Activated CD4-positive, alpha-beta T cell treated with anti-CD3 and anti-CD28 coated beads for 48 hours (primary cell): ENCODE data around the gene R3HDM2.

ENCODE experiments used
- DNase-seq: peaks from one replicate; pipeline ENCODE4 v3.0.0-alpha.2; 2020

Gene R3HDM2

DNA sequence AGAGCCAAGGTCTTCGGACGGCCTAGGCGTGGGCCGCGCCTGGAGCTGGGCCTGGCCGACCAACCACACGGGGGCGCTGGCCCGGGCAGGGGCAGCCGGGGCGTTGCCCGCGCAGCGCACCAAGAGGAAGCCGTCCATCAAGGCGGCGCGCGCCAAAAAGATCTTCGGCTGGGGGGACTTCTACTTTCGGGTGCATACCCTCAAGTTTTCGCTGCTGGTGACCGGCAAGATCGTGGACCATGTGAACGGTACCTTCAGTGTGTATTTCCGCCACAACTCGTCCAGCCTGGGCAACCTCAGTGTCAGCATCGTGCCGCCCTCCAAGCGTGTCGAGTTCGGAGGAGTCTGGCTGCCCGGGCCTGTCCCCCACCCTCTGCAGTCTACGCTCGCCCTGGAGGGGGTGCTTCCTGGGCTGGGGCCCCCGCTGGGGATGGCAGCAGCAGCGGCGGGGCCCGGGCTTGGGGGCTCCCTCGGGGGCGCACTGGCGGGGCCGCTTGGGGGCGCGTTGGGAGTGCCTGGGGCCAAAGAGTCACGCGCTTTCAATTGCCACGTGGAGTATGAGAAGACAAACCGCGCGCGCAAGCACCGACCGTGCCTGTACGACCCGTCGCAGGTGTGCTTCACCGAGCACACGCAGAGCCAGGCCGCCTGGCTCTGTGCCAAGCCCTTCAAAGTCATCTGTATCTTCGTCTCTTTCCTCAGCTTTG is 205.7 kb downstream of the R3HDM2 start:
- peak; percentile 77 for DNase-seq

DNA sequence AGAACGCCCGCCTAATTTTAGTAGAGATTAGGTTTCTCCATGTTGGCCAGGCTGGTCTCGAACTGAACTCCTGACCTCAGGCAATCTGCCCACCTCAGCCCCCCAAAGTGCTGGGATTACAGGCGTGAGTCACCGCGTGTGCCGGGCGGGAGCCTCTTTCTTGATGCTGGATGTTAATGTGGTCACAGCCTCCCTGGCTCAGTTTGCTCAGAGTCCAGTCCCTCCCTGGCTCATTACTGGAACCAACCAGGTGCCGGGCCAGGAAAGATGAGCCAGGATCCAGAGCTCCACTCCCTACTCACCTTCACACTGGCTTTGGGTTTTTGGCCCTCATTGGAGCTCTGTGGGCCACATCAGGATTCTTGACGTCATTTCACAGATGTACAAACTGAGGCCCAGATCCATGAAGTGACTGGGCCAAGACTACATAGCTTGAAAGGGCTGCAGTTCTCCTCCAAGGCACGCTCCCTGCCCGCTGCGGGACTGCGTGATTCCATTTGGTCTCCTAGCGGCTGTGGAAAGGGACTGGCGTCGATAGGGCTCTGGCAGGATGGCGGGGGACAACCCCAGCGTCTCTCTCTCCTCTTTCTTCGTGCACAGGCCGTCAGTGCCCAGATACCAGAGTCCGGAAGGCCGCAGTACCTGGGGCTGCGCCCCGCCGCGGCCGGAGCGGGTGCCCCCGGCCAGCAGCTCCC is 206.4 kb downstream of the R3HDM2 start:
- DNase-seq, result no peak

DNA sequence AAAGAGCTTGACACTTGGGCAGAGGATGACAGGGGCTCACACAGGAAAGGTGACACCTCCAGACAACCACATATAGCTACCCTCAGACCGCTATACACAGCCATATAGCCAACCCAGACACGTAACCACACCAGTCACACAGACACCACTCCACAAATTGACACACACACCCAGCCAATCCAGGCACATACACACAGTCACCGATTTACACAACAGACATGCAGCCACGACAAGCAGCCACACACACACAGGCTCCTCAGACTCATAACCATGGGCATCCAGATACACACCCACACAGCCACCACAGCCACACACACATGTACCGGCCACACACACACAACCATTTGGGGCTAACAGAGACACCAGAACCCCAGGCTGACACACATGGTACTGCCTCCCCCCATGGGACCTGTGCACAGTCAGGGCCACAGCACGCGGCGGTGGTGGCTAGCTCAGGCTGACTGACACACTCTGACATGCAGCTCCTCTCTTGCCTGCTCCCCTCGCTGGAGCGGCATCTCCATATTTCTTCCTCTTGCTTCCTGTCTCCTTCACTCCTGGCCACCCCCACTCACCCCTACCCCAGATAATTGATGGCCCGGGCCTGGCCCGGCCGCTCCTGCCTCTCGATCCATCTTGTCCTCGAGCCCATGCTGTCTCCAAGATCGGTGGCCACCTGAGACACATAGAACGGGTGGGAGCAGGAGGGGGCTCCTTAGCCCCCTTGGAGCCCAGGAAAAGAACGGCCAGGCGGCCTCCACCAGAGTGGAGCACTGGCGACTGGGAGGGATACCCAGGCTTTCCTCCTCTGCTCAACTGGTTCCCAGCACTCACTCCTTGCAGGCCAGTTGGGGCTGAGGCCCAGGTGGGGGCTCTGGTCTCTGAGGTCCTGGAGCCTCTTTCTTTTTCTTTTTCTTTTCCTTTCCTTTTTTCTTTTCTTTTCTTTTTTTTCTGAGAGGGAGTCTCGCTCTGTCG is 207.4 kb downstream of the R3HDM2 start:
- DNase-seq, result peak; percentile 28

DNA sequence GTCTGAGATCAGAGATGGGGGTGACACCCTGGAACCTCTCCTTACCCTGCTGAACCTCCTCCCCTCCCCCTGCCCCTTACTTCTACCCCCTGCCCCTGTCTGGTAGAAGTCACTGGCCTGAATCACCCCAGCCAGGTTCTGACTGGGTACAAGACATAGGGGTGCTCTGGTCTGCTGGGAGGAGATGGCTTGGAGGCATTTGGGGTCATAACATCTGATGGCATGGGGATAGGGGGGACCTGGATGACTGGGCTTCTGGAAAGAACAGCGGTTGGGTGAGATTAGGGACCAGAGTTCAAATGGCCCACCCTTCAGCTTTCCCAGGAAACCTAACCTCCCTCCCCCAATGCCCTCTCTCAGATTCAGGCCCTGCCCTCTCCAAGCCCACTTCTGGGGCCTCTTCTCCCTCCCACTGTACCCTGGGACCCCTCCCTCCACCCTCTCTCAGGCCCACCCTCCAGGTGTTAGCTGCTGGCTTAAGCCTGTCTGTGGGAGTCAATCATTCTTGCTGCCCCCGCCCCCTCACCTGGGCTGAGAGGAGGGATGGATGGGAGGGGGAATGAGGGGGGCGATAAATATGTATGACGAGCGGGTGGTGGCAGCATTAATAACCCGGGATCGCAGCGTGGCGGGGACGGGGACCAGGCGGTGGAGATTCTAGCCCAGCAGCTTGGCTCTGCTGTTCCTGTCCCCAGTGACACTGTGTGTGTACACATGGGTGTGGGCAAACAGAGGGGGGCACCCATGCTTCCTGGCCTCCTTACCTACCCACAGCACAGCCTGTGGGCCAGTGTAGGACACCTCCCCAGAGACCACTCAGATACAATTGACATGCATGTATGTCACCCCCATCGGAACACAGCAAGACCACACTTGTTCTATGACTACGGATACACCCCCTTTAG is 208.3 kb downstream of the R3HDM2 start:
- no peak for DNase-seq

DNA sequence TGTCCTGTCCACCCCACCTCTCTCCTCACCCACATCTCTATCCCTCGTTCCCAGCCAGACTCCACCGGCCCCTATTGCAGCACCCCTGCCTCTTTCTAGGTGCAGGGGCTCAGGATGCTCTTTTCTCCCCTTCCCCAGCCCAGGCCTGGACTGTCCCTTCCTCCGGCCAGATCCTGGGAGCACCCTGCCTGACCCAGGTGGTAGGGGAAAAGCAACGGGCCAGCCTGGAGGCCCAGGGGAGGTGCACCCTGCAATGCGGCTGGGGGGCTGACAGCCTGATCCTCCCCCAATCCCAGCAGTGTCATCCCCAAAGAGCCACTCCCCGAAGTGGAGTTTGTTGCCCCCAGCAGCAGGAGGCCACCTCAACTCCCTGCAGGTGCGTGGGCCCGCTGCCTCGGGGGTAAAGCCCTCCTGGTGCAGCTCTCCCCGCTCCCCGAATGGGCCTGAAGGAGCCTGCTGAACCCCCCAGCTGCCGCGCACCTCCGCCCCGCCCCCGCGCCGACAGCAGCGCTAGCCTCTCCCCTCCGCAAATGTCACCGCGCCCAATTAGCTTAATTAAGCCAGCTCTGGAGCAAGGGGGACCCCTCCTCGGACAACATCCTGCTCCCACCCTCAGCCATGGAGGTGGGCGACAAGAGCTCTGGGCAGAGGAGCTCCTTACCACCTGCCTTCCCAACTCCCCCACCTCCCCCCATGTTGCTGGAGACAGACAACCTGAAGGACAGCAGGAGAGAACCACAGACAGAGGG is 209.5 kb downstream of the R3HDM2 start:
- no peak for DNase-seq

DNA sequence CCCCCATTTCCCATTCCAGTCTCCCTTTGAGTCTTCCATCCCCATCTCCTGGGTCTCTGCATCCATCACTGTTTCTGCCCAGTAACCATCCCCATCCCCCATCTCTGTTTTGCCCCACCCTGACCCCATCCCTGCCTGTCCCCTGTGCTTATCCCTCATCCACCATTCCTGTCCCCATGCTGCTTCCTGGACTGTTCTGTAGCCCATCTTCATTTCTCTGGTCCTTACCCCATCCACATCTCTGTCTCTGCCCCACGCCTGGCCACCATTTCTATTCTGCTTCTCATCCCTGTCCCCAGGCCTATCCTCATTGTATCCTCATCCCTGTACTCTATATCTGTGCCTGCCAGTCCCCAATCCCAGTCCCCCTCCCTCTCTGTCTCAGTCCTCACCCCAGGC is 210.1 kb downstream of the R3HDM2 start:
- no peak for DNase-seq

DNA sequence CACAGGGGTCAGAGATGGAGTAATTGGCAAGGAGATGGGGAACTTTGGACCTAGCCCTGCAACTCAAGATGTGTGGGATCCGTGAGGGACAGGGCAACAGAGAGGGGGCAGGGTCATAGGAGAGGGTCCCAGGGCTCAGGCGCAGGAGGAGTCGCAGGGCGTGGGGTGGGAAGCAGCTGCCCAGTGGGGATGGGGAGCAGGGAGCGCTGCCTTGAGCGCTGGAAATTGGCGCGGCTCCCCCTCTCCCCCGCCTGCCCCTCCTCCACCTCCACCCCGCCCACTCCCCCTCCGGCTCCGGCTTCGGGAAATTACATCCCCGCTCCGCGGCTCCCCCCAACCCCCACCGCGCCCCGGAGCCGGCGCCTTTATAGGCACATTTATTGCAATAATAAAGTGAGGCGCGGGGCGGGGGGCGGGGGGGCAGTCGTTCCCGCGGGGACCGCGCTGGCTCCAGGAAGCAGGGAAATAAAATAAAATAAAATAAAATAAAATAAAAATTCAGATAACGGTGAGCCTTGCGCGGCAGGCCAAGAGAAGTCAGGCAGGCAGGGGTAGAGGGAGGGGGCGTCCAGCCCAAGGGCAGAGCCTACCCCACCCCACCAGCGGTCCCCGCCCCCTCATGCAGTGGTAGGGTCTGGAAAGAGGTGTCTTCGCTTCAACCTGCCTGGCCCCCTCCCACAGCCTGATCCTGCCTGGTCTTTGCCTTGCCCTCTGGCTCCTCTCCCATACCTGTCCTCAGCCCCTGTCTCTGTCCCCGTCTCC is 210.7 kb downstream of the R3HDM2 start:
- no peak for DNase-seq

DNA sequence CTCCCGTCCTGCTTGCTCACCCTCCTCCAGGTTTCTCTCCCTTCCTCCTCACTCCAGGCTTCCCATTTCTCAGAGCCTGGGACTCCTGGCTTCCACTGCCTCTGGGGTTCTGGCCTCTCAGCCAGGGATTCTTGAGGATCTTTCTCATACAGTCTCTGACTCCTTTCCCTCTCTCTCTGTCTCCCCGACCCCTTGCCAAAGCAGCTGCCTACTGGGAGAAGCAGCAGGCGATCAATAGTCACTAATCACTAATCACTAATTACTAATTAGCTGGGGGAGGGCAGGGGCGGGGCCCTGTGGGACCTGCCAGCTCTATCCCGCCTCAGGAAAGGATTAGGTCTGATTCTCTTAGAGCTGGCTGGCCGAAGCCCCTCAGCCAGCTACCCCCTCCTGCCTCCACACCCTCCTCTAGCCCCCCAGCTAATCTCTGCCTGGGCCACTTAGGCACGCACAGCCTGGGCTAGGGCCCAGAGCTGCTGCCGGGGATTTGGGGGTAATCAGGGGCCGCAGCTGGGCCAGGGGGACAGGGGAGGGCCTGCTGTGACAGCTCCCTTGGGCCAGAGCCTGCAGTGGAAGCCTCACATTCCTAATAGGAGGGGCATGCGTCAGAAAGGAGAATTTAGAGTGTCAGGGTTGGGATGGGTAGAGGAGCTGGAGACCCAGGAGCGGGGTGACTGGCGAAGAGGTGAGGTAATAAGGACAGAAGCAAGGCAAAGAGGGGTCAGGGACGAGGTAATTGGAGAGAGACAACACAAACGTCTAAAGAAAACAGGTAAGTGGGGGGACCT is 211.4 kb downstream of the R3HDM2 start:
- DNase-seq, result no peak

DNA sequence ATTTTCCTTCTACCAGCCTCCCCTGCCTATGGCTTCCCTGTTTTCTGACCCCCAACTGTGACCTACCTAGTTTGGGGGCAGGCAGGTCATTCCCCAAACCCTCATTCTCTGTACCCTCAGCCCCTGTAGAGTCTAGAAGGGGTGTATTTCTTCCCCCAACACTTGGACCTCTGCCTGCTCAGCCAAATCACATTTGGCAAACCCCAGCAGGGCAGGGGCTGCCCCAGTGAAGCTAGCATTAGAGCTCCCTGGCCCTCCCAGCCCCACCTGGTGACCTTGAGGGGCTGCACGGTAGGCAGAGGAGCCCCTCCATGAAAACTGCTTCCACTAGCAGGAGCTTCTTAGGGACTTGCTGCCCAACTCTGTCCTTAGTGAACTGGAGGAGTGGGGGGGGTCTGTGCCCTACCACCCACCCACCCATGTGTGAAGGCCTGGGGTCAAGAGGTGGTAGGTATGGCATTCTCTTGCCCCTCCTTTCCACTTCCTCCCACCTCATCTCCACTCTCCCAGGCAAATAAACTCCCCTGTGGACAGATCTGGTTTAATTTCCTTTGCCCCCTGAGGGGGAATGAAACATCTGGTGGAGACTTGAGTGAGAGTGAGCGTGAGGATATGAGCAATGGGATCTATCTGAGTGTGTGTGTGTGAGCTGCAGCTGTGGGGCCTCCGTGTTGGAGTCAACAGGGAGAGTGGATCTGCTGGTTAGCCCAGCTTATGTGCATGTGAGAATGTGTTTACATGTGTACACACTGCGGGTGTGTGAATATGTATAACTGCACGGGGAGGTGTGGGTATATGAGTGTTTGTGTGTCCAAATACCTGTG is 212.6 kb downstream of the R3HDM2 start:
- no peak for DNase-seq

DNA sequence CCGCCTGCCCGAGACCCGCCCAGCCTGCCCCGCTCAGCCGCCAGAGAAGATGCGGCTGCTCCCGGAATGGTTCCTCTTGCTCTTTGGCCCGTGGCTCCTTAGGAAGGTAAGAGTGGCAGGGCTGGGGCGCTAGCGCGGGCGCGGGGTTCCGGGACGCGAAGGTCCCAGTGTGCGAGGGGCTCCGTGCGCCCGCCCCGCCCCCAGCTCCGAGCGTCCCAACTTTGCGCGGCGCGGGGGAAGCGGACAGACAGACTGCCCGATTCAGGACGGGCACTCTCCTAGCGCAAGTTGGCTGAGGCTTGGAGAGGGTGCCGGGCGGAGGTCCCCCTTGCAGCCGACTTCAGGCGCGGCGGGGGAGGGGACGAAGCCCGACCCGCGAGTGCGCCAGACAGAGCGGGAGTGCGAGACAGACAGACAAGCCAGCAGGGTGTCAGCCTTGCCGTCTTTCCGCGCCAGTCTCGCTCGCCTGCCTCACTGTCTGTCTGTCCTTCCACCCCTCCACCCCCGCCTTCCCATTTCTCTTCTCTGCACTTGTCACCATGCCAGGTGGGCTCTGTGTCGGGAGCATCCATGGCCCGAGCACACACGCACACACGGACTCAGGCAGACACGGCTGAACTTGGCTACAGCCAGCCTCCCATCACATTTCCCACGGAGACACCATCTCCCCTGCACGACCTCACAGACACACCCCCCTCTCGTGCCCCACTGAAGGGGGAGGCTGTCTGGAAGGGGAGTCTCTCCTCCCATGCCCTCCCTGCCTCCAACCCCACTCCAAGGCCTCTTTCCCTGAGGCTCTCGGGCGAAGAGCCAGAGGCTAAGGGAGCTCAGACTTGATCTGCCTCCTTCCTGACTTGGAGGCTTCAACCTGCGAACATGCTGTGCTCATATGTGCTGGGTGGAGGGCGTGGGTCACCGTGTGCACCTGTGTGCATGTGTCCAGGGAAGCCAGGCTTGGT is 213.6 kb downstream of the R3HDM2 start:
- peak; percentile 27 for DNase-seq

DNA sequence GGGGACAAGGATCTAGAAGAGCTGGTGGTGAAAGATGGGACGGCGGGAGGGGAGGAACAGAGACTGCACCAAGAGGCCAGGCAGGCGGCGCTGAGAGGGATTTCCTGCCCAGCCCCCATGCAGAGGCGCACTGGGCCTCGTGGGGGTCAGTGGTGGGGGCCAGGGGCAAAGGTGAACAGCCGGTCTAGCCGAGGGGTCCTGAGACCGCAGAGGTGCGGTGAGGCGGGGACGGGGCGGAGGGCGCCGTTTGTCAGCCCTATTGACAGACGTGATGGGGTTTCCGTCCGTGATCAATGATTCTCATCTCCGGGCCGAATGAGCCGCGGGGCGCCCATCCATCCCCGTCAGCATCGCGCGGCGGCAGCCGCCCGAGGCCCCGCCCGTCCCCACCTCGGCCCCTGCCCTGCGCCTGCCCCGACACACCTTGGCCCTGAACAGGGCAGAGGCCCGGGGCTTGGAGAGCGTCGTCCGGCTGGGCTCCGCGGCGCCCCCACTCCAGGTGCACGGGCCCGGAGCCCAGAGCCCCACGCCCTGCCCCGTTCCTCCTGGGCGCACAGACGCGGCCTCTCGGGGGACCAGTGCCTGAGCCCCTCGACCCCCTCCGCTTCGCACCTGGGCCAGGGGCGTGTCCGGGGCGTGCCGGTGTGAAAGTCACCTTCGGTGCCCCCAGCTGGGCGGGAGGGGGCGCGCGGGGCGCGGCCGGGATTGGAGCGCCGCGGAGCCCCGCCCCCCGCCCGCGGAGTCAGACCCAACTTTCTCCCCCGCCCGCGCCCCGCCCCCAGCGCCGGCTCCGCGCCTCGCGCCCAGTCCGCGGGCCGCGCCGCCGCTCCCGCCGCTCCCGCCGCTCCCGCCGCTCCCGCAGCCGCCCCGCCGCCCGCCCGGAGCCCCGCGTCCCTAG is 214.6 kb downstream of the R3HDM2 start, which contains the start of gene NXPH4:
NXPH4 (plus strand) TSS at position 781 of the 898 bp plus-strand sequence. CDS start 176 bp downstream, outside the sequence.
- DNase-seq, result peak; percentile 61

DNA sequence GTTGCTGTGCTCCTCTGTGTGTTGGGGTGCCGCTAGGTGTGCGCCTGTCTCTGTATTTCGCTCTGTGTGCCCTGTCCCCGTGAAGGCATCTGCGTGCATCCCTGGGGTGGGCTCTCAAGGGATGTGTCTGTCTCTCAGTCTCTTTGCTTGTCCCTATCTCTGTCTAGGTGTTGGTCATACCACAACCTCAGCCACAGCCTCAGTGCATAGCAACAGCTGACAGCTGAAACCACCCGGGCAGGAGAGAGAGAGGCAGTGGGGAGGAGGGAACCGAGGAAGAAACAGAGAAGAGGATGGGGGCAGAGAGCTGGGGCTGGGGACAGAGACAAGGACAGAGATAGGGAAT is 215.2 kb downstream of the R3HDM2 start:
- peak; percentile 56 for DNase-seq

DNA sequence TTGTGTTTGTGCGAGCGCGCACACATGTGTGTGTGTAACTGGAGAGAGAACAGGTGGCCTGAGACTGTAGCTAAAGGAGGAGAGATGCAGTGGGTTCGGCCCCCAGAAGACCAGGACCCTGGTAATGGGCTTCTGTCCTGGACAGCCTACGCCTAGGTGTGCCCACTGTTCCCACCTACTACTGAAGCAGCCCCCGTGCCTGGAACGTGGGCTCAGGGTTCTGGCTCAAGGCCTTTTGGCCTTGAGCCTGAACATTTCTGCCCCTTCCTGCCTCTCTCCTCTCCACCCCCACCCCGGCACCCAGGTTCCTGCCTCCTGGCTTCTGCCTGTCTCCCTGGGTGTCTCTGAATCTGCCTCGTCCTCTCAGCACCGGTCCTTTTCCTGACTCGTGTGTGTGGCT is 215.8 kb downstream of the R3HDM2 start:
- no peak for DNase-seq

DNA sequence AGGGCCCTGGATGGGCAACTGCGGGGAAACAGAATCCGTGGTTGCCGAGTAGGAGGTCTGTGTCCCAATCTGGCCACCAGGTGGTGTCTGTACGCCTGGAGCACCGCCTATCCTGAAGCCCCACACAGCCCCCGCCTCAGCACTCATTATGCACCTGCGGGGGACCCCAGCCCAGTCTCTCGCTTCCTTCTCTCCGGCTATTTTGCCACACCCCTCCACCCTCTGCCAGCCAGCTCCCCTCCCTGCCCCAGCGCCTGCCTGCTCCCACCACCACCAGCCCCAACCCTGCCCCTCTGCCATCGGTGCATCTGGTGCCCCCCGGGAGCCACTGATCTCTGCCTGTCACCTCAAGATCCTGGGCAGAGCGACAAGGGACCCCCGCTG is 216.5 kb downstream of the R3HDM2 start:
- DNase-seq, result peak; percentile 81

DNA sequence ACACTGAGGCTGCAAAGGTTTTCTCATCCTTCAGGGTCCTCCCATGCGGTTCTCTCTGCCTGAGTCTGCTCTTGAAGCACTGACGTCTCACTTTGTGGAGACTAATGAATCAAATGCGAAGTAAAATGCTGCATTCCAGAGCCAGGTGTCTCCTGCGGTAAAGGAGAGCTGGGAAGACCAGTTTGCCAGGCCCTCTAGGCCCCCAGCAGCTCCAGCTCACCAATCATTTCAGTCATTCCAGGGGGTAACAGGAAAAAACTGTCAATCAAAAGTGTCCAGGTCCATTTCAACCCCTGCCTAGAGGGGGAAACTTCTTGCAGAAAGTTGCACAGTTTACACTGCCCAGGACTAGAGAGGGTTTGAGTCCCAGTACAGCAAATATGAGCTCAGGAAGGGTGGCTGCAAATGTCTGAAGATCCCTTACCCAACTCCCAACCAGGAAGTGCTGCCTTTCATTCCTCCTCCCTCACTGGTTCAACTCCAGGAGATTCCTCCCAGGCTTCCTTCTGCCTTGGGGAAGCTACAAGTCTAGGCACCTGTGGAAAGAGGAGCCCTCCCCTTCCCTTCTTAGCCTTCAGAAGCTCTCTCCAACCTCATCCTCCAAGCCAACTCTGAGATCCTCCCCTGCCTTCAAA is 217.0 kb downstream of the R3HDM2 start:
- no peak for DNase-seq

DNA sequence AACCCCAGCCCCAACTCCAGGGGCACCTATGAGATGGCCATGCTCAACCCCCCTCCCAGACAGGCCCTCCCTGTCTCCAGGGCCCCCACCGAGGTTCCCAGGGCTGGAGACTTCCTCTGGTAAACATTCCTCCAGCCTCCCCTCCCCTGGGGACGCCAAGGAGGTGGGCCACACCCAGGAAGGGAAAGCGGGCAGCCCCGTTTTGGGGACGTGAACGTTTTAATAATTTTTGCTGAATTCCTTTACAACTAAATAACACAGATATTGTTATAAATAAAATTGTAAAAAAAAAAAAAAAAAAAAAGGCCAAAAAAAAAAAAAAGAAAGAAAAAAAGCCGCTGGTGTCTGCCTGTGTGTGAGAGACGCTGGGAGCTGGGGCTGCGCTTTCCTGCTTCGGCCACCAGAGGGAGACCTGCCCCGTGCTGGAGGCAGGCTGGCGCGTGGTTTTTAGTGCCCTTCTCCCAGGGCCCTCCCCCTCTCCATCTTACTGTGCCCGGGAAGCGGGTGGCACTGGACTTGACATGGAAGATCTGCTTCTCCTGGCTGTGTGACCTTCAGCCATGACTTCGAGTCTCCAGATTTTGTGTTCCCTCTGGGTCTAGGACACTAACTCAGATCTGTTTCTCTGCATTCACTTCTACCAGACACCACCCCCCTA is 217.7 kb downstream of the R3HDM2 start:
- peak; percentile 89 for DNase-seq
